Neural cell (in vitro differentiated cells): ENCODE data around the gene DNAH1. TPM values are rescaled to one million over a fixed set of nuclear protein-coding genes. Genes with fewer than 3 reads are reported as not detected.

ENCODE experiments used
- H2AFZ ChIP-seq: fragments of 200-600, 300-800 bp; sonication (generic), shearing (Covaris generic); 2 replicates; pipeline ENCODE4 v1.6.0; 2014; ENCODE audit warnings: low read depth, mild to moderate bottlenecking, antibody characterized with exemption, low read length, moderate library complexity
- H3F3A ChIP-seq: fragments of 200-600 bp; shearing (Covaris generic); 2 replicates; pipeline ENCODE4 v1.6.1; 2016; ENCODE audit warnings: mild to moderate bottlenecking, moderate library complexity, mixed read lengths, antibody characterized with exemption, low read length; ENCODE audit not compliant: insufficient read depth, poor library complexity, severe bottlenecking
- H3K27ac ChIP-seq: fragments of 200-600, 300-800 bp; sonication (generic), shearing (Covaris generic); 2 replicates; pipeline ENCODE4 v1.5.1; 2014; ENCODE audit warnings: mild to moderate bottlenecking, low read length, moderate library complexity
- H3K27me3 ChIP-seq: fragments of 300-800, 200-600 bp; sonication (generic), shearing (Covaris generic); 2 replicates; pipeline ENCODE4 v1.6.0; 2014; ENCODE audit warnings: mild to moderate bottlenecking, low read depth, low read length, moderate library complexity; ENCODE audit not compliant: insufficient read depth
- H3K36me3 ChIP-seq: fragments of 300-800, 200-600 bp; sonication (generic), shearing (Covaris generic); 2 replicates; pipeline ENCODE4 v1.5.1; 2014; ENCODE audit warnings: mild to moderate bottlenecking, antibody characterized with exemption, low read length, moderate library complexity; ENCODE audit not compliant: insufficient read depth
- H3K4me2 ChIP-seq: fragments of 300-800, 200-600 bp; sonication (generic), shearing (Covaris generic); 2 replicates; pipeline ENCODE4 v1.6.0; 2014; ENCODE audit warnings: mild to moderate bottlenecking, low read length
- H3K4me3 ChIP-seq: fragments of 300-800, 200-600 bp; sonication (generic), shearing (Covaris generic); 2 replicates; pipeline ENCODE4 v1.5.1; 2014; ENCODE audit warnings: mild to moderate bottlenecking, low read length, moderate library complexity
- H3K79me2 ChIP-seq: fragments of 200-600 bp; shearing (Covaris generic); replicated peaks from 2 replicates; pipeline ENCODE4 v1.6.0; 2014; ENCODE audit warnings: mild to moderate bottlenecking, low read length, moderate library complexity; ENCODE audit not compliant: insufficient read depth
- H3K9ac ChIP-seq: fragments of 300-800, 200-600 bp; sonication (generic), shearing (Covaris generic); 2 replicates; pipeline ENCODE4 v1.6.1; 2016; ENCODE audit warnings: mild to moderate bottlenecking, low read length, mixed read lengths
- H3K9me2 ChIP-seq: fragments of 200-600 bp; shearing (Covaris generic); 2 replicates; pipeline ENCODE4 v1.6.1; 2016; ENCODE audit warnings: mild to moderate bottlenecking, low read length, mixed read lengths; ENCODE audit not compliant: insufficient read depth
- H3K9me3 ChIP-seq: fragments of 200-600, 300-800 bp; sonication (generic), shearing (Covaris generic); 2 replicates; pipeline ENCODE4 v1.6.1; 2016; ENCODE audit warnings: mild to moderate bottlenecking, mixed run types, low read length, moderate library complexity, mixed read lengths
- H4K20me1 ChIP-seq: fragments of 200-600 bp; shearing (Covaris generic); 2 replicates; pipeline ENCODE4 v1.6.1; 2016; ENCODE audit warnings: mild to moderate bottlenecking, mixed run types; ENCODE audit not compliant: insufficient read depth
- EP300 ChIP-seq: fragments of 450-650 bp; conservative IDR thresholded peaks from 2 replicates; pipeline ENCODE4 v1.6.1; 2014; ENCODE audit warnings: antibody characterized with exemption, mild to moderate bottlenecking, moderate library complexity; ENCODE audit not compliant: poor library complexity, severe bottlenecking
- EZH2 ChIP-seq: fragments of 200-600, 300-800 bp; shearing (Covaris generic), sonication (generic); IDR thresholded peaks from 2 replicates; pipeline ENCODE4 v1.6.1; 2014; ENCODE audit warnings: antibody characterized with exemption, low read length, borderline replicate concordance, mild to moderate bottlenecking; ENCODE audit not compliant: insufficient read depth, poor library complexity, severe bottlenecking
- MXI1 ChIP-seq: fragments of 450-650 bp; conservative IDR thresholded peaks from 2 replicates; pipeline ENCODE4 v1.6.1; 2014; ENCODE audit warnings: antibody characterized with exemption, mild to moderate bottlenecking; ENCODE audit not compliant: poor library complexity, severe bottlenecking
- POLR2AphosphoS5 ChIP-seq: IDR thresholded peaks from 2 replicates; pipeline ENCODE4 v1.6.1; 2012
- RAD21 ChIP-seq: fragments of 450-650 bp; conservative IDR thresholded peaks from 2 replicates; pipeline ENCODE4 v1.6.1; 2014; ENCODE audit warnings: antibody characterized with exemption, mild to moderate bottlenecking, moderate library complexity
- SMC3 ChIP-seq: fragments of 450-650 bp; conservative IDR thresholded peaks from 2 replicates; pipeline ENCODE4 v1.6.1; 2014; ENCODE audit warnings: antibody characterized with exemption, mild to moderate bottlenecking, moderate library complexity; ENCODE audit not compliant: poor library complexity
- TAF1 ChIP-seq: IDR thresholded peaks from 2 replicates; pipeline ENCODE4 v1.6.1; 2012; ENCODE audit warnings: low read depth
- polyA plus RNA-seq: library from polyadenylated mRNA; depleted of rRNA; stranded (reverse); fragments of >200 nt; gene quantifications from 2 replicates; pipeline ENCODE4 v1.2.3, GENCODE V29; 2014
- TF ChIP-seq, protein P1 (sequence below): IDR thresholded peaks from 2 replicates; pipeline ENCODE4 v1.6.1; 2012; ENCODE audit warnings: borderline replicate concordance
- TF ChIP-seq, protein P2 (sequence below): fragments of 450-650 bp; IDR thresholded peaks from 2 replicates; pipeline ENCODE4 v1.5.1; 2014; ENCODE audit warnings: antibody characterized with exemption, mild to moderate bottlenecking, moderate library complexity; ENCODE audit not compliant: poor library complexity, severe bottlenecking

The DNAH1 gene
- polyA plus RNA-seq, 1 donor from 2014 or later = 5.4 TPM

DNA sequence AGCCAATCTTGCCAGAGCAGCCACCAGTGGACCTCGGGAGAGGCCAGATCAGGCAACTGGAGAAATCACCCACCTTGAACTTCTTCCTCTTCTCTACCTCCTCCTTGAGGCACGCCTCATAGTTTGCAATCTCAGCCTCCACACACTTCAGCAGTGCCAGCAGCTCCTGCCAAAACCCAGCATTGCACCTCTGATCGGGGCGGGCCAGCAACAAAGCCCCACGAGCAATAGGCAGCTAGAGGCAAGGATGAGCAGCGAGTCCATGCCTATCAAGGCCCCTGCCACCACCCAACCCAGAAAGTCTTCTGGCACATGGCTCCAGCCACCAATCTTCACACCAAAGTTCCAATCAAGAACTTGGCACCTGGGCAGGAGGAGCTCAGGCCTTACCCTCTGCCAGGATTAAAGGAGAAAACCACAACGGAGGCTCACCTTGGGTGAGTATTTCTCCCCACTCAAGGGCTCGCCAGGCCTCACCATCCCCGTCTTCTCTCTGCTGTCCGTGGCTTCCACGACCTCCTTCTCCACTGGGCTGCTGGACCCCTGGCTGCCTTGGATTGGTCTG lies 86.7 kb downstream of the DNAH1 start:
- Histone ChIP-seq H3K4me3 (no peak overlapping the region), H3K9ac (no peak overlapping the region), H3K27me3 (no peaks in the 10 kb centered on the region), H3K9me3 (no peaks in the 10 kb centered on the region), H3K36me3 (peaks cover 7% of the 10 kb centered on the region), H3K27ac (no peak overlapping the region), H2AFZ (no peak overlapping the region), H3K4me2 (no peak overlapping the region), H4K20me1 (no peaks in the 10 kb centered on the region), H3K9me2 (no peaks in the 10 kb centered on the region), H3K79me2 (peaks cover 1% of the 10 kb centered on the region), H3F3A (no peaks in the 10 kb centered on the region)
- TF ChIP-seq RAD21 (no peak), TAF1 (no peak), SMC3 (no peak), EZH2 (no peak), EP300 (no peak), MXI1 (no peak)
- TF ChIP-seq, protein P1, sequence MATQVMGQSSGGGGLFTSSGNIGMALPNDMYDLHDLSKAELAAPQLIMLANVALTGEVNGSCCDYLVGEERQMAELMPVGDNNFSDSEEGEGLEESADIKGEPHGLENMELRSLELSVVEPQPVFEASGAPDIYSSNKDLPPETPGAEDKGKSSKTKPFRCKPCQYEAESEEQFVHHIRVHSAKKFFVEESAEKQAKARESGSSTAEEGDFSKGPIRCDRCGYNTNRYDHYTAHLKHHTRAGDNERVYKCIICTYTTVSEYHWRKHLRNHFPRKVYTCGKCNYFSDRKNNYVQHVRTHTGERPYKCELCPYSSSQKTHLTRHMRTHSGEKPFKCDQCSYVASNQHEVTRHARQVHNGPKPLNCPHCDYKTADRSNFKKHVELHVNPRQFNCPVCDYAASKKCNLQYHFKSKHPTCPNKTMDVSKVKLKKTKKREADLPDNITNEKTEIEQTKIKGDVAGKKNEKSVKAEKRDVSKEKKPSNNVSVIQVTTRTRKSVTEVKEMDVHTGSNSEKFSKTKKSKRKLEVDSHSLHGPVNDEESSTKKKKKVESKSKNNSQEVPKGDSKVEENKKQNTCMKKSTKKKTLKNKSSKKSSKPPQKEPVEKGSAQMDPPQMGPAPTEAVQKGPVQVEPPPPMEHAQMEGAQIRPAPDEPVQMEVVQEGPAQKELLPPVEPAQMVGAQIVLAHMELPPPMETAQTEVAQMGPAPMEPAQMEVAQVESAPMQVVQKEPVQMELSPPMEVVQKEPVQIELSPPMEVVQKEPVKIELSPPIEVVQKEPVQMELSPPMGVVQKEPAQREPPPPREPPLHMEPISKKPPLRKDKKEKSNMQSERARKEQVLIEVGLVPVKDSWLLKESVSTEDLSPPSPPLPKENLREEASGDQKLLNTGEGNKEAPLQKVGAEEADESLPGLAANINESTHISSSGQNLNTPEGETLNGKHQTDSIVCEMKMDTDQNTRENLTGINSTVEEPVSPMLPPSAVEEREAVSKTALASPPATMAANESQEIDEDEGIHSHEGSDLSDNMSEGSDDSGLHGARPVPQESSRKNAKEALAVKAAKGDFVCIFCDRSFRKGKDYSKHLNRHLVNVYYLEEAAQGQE = no peak

DNA sequence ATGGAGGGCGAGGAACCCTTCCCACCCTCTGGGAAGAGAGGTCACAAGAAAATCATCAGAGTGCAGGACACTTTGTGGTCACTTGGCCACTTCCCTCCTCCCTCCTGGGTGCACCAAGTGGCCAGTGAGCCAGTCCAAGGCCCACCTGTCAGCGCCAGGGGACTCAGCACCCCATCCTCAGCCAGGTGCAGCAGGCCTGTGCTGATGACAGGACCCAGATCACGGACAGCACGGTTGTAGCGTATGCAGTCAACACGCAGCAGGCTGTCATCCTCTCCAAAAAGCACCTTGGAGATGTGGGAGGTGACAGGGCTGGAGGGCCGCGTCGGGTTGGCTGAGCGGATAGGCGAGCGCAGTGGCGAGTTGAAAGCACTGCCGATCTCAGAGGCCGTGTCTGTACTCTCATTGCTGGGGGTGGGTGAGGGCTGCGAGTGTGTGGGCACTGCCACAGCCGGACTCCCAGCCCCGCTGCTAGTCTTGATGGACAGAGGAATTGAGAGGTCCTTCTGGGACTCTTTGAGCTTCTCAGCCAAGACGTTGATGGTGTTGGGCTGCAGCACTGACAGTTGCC lies 87.2 kb downstream of the DNAH1 start:
- Histone ChIP-seq H2AFZ (no peak overlapping the region), H3K36me3 (peaks cover 7% of the 10 kb centered on the region), H3F3A (no peaks in the 10 kb centered on the region), H3K9me3 (no peaks in the 10 kb centered on the region), H3K4me3 (no peak overlapping the region), H3K9me2 (no peaks in the 10 kb centered on the region), H4K20me1 (no peaks in the 10 kb centered on the region), H3K27ac (no peak overlapping the region), H3K4me2 (no peak overlapping the region), H3K79me2 (peaks cover 7% of the 10 kb centered on the region), H3K27me3 (no peaks in the 10 kb centered on the region), H3K9ac (no peak overlapping the region)
- TF ChIP-seq POLR2AphosphoS5 (no peak), EP300 (no peak), RAD21 (no peak), SMC3 (no peak)
- TF ChIP-seq, protein P2, sequence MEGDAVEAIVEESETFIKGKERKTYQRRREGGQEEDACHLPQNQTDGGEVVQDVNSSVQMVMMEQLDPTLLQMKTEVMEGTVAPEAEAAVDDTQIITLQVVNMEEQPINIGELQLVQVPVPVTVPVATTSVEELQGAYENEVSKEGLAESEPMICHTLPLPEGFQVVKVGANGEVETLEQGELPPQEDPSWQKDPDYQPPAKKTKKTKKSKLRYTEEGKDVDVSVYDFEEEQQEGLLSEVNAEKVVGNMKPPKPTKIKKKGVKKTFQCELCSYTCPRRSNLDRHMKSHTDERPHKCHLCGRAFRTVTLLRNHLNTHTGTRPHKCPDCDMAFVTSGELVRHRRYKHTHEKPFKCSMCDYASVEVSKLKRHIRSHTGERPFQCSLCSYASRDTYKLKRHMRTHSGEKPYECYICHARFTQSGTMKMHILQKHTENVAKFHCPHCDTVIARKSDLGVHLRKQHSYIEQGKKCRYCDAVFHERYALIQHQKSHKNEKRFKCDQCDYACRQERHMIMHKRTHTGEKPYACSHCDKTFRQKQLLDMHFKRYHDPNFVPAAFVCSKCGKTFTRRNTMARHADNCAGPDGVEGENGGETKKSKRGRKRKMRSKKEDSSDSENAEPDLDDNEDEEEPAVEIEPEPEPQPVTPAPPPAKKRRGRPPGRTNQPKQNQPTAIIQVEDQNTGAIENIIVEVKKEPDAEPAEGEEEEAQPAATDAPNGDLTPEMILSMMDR = no peak
